Measurements from ENCODE around the gene GMDS.

GRCh38 chr6:2186516-2186915, 58.9 kb downstream of the GMDS start:
- TF ChIP-seq EZH2 (IDR thresholded peaks at IDR 0.05; ENCODE audit: low read length, missing control alignments): no peak
- TF ChIP-seq CTCF (conservative IDR thresholded peaks at IDR 0.05 in 1 of 2, IDR thresholded peaks at IDR 0.05 in 1 of 2; ENCODE audit: low read depth in 1 of 2, low read length in 2 of 2): no peak

All from fibroblast of lung (primary cell).